ENCODE measurements around the gene SMARCC1. TPM values are rescaled to one million over a fixed set of nuclear protein-coding genes. Genes with fewer than 3 reads are reported as not detected.

The SMARCC1 gene
- polyA plus RNA-seq, 4 donors = 109 to 127 (median 124) TPM

GRCh38 chr3:47641739-47642138 lies 140.0 kb downstream of the SMARCC1 start:
- no peak for DNase-seq (ENCODE audit: low read depth in 4 of 4, low spot score in 2 of 4)

GRCh38 chr3:47636921-47637320 lies 144.8 kb downstream of the SMARCC1 start:
- DNase-seq (ENCODE audit: low read depth in 4 of 4, low spot score in 2 of 4) = no peak

- DNase-seq (ENCODE audit: low read depth in 4 of 4, low spot score in 2 of 4) = no peak
Measured at GRCh38 chr3:47636225-47636624, 145.5 kb downstream of the SMARCC1 start.

- DNase-seq (ENCODE audit: low read depth in 4 of 4, low spot score in 2 of 4) = no peak
Measured at GRCh38 chr3:47635536-47635935, 146.2 kb downstream of the SMARCC1 start.

- DNase-seq (ENCODE audit: low read depth in 4 of 4, low spot score in 2 of 4) = no peak
Measured at GRCh38 chr3:47634996-47635395, 146.7 kb downstream of the SMARCC1 start.

- no peak for DNase-seq (ENCODE audit: low read depth in 4 of 4, low spot score in 2 of 4)
Measured at GRCh38 chr3:47630810-47631209, 150.9 kb downstream of the SMARCC1 start.

- DNase-seq (ENCODE audit: low read depth in 4 of 4, low spot score in 2 of 4) = no peak
Measured at GRCh38 chr3:47629770-47630169, 151.9 kb downstream of the SMARCC1 start.

- no peak for DNase-seq (ENCODE audit: low read depth in 4 of 4, low spot score in 2 of 4)
Measured at GRCh38 chr3:47628426-47628825, 153.3 kb downstream of the SMARCC1 start.

- DNase-seq (ENCODE audit: low read depth in 4 of 4, low spot score in 2 of 4) = no peak
Measured at GRCh38 chr3:47622671-47623461, 158.8 kb downstream of the SMARCC1 start.

GRCh38 chr3:47617086-47618010 lies 164.3 kb downstream of the SMARCC1 start:
- no peak for DNase-seq (ENCODE audit: low read depth in 4 of 4, low spot score in 2 of 4)

- DNase-seq (ENCODE audit: low read depth in 4 of 4, low spot score in 2 of 4) = no peak
Measured at GRCh38 chr3:47614788-47615187, 166.9 kb downstream of the SMARCC1 start.

GRCh38 chr3:47613722-47614121 lies 168.0 kb downstream of the SMARCC1 start:
- no peak for DNase-seq (ENCODE audit: low read depth in 4 of 4, low spot score in 2 of 4)

GRCh38 chr3:47612879-47613278 lies 168.8 kb downstream of the SMARCC1 start:
- DNase-seq (ENCODE audit: low read depth in 4 of 4, low spot score in 2 of 4) = no peak

GRCh38 chr3:47612178-47612577 lies 169.5 kb downstream of the SMARCC1 start:
- no peak for DNase-seq (ENCODE audit: low read depth in 4 of 4, low spot score in 2 of 4)

- DNase-seq (ENCODE audit: low read depth in 4 of 4, low spot score in 2 of 4) = no peak
Measured at GRCh38 chr3:47611576-47611975, 170.1 kb downstream of the SMARCC1 start.

GRCh38 chr3:47610583-47610982 lies 171.1 kb downstream of the SMARCC1 start:
- no peak for DNase-seq (ENCODE audit: low read depth in 4 of 4, low spot score in 2 of 4)

GRCh38 chr3:47607335-47607734 lies 174.4 kb downstream of the SMARCC1 start:
- DNase-seq (ENCODE audit: low read depth in 4 of 4, low spot score in 2 of 4) = no peak

- no peak for DNase-seq (ENCODE audit: low read depth in 4 of 4, low spot score in 2 of 4)
Measured at GRCh38 chr3:47606165-47606564, 175.5 kb downstream of the SMARCC1 start.

- no peak for DNase-seq (ENCODE audit: low read depth in 4 of 4, low spot score in 2 of 4)
Measured at GRCh38 chr3:47605652-47606051, 176.0 kb downstream of the SMARCC1 start.

- DNase-seq (ENCODE audit: low read depth in 4 of 4, low spot score in 2 of 4) = no peak
Measured at GRCh38 chr3:47604145-47604544, 177.5 kb downstream of the SMARCC1 start.

GRCh38 chr3:47603332-47603731 lies 178.4 kb downstream of the SMARCC1 start:
- no peak for DNase-seq (ENCODE audit: low read depth in 4 of 4, low spot score in 2 of 4)

- no peak for DNase-seq (ENCODE audit: low read depth in 4 of 4, low spot score in 2 of 4)
Measured at GRCh38 chr3:47601281-47601680, 180.4 kb downstream of the SMARCC1 start.

Data from left renal cortex interstitium (tissue), 4 donors.